Measurements from ENCODE around the gene DMD. TPM values are rescaled to one million over a fixed set of nuclear protein-coding genes. Genes with fewer than 3 reads are reported as not detected.

DMD gene
- total RNA-seq, 2 experiments from 2014 or later = 0.20 to 0.47 TPM

DNA sequence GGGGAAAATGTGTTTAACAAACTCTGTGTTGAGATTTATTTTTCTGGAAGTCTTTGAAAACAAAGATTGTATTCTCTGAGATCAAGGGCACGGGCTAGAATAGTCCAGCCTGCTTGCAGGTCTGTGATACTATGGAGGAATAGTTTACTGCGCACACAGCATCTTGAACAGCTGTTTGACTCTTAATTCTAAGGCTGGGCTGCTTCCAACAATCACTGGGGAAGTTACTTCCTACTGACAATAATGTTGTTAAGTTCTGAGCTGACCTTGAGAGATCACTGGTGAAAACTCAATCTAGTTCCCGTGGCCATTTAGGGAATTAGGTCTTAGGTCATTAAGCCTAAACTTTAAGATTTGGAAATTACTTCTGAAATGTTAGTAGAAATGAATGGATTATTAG is 1723.4 kb downstream of the DMD start:
- DNase-seq (no peak), ATAC-seq (ENCODE audit: poor library complexity) (no peak)
- Mint-ChIP-seq H3K36me3 (ENCODE audit: low read depth) (no peaks in the 10 kb centered on the region), H3K4me1 (ENCODE audit: low read depth) (no peaks in the 10 kb centered on the region), H3K27ac (no peak overlapping the region), H3K9me3 (no peaks in the 10 kb centered on the region), H3K27me3 (no peaks in the 10 kb centered on the region), H3K4me3 (no peak overlapping the region)
- Histone ChIP-seq H3K27me3 (ENCODE audit: control insufficient read depth in 1 of 2, insufficient read depth in 2 of 2, low read length in 2 of 2) (no peaks in the 10 kb centered on the region), H3K9me3 (ENCODE audit: control insufficient read depth in 1 of 2, insufficient read depth in 1 of 2, low read length in 2 of 2) (no peaks in the 10 kb centered on the region), H3K36me3 (ENCODE audit: insufficient read depth, low read length) (no peaks in the 10 kb centered on the region), H3K4me3 (ENCODE audit: low read length) (no peak overlapping the region), H3K4me1 (ENCODE audit: insufficient read depth, low read length) (no peaks in the 10 kb centered on the region), H3K27ac (ENCODE audit: low read depth in 1 of 2, low read length in 2 of 2) (no peak overlapping the region)
- CTCF ChIA-PET = no interaction called here
- TF ChIP-seq, protein P1, sequence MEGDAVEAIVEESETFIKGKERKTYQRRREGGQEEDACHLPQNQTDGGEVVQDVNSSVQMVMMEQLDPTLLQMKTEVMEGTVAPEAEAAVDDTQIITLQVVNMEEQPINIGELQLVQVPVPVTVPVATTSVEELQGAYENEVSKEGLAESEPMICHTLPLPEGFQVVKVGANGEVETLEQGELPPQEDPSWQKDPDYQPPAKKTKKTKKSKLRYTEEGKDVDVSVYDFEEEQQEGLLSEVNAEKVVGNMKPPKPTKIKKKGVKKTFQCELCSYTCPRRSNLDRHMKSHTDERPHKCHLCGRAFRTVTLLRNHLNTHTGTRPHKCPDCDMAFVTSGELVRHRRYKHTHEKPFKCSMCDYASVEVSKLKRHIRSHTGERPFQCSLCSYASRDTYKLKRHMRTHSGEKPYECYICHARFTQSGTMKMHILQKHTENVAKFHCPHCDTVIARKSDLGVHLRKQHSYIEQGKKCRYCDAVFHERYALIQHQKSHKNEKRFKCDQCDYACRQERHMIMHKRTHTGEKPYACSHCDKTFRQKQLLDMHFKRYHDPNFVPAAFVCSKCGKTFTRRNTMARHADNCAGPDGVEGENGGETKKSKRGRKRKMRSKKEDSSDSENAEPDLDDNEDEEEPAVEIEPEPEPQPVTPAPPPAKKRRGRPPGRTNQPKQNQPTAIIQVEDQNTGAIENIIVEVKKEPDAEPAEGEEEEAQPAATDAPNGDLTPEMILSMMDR (IDR thresholded peaks at IDR 0.05) = no peak
- POLR2A ChIA-PET = no interaction called here
- intact Hi-C loops (cut with DNase I, micrococcal nuclease) = no loop called here

GRCh38 chrX:31483336-31483735 is 1728.0 kb downstream of the DMD start:
- POLR2A ChIA-PET = no interaction called here

DNA sequence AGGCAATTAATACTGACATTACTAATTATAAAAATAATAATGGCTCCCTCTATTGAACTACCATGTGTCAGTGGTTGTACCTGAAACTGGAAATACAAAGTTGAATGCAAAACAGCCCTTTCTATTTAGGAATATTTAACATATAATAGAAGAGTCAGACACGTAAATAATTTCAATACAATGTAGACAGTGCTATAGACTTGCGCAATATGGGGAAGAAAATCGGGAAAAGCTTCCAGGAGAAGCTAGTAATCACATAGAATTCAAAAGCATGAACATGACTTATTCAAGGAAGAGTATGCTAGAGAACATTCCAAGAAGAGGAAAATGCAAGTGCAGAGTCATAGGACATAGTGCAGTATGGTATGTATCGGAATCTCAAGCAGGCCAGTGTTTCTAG is 1730.7 kb downstream of the DMD start:
- no peaks in the 10 kb centered on the region for H3K27me3 Mint-ChIP-seq
- no peak overlapping the region for H3K27ac ChIP-seq (ENCODE audit: low read depth in 1 of 2, low read length in 2 of 2)
- H3K9me3 Mint-ChIP-seq = no peaks in the 10 kb centered on the region
- TF ChIP-seq, protein P1 (IDR thresholded peaks at IDR 0.05) = no peak
- no peaks in the 10 kb centered on the region for H3K4me1 ChIP-seq (ENCODE audit: insufficient read depth, low read length)
- no peaks in the 10 kb centered on the region for H3K36me3 Mint-ChIP-seq (ENCODE audit: low read depth)
- ChIA-PET POLR2A (no interaction called here), CTCF (no interaction called here)
- intact Hi-C loops (cut with DNase I, micrococcal nuclease) = no loop called here
- ATAC-seq (ENCODE audit: poor library complexity) = no peak
- no peak overlapping the region for H3K27ac Mint-ChIP-seq
- H3K36me3 ChIP-seq (ENCODE audit: insufficient read depth, low read length) = no peaks in the 10 kb centered on the region
- no peaks in the 10 kb centered on the region for H3K4me1 Mint-ChIP-seq (ENCODE audit: low read depth)
- H3K4me3 ChIP-seq (ENCODE audit: low read length) = no peak overlapping the region
- no peak for DNase-seq
- H3K4me3 Mint-ChIP-seq = no peak overlapping the region
- H3K27me3 ChIP-seq (ENCODE audit: control insufficient read depth in 1 of 2, insufficient read depth in 2 of 2, low read length in 2 of 2) = no peaks in the 10 kb centered on the region
- no peaks in the 10 kb centered on the region for H3K9me3 ChIP-seq (ENCODE audit: control insufficient read depth in 1 of 2, insufficient read depth in 1 of 2, low read length in 2 of 2)

More at GRCh38 chrX:31483336-31483735, 1728.0 kb downstream of the DMD start:
- intact Hi-C loops (cut with DNase I, micrococcal nuclease) = no loop called here
- Histone ChIP-seq H3K9me3 (ENCODE audit: control insufficient read depth in 1 of 2, insufficient read depth in 1 of 2, low read length in 2 of 2) (no peaks in the 10 kb centered on the region), H3K4me1 (ENCODE audit: insufficient read depth, low read length) (no peaks in the 10 kb centered on the region), H3K27ac (ENCODE audit: low read depth in 1 of 2, low read length in 2 of 2) (no peak overlapping the region), H3K36me3 (ENCODE audit: insufficient read depth, low read length) (no peaks in the 10 kb centered on the region), H3K27me3 (ENCODE audit: control insufficient read depth in 1 of 2, insufficient read depth in 2 of 2, low read length in 2 of 2) (no peaks in the 10 kb centered on the region), H3K4me3 (ENCODE audit: low read length) (no peak overlapping the region)
- H3K4me1 Mint-ChIP-seq (ENCODE audit: low read depth) = no peaks in the 10 kb centered on the region
- CTCF ChIA-PET = no interaction called here
- DNase-seq (no peak), ATAC-seq (ENCODE audit: poor library complexity) (no peak)
- TF ChIP-seq, protein P1 (IDR thresholded peaks at IDR 0.05) = no peak
- H3K4me3 Mint-ChIP-seq = no peak overlapping the region
- no peaks in the 10 kb centered on the region for H3K27me3 Mint-ChIP-seq
- no peaks in the 10 kb centered on the region for H3K9me3 Mint-ChIP-seq
- no peak overlapping the region for H3K27ac Mint-ChIP-seq
- H3K36me3 Mint-ChIP-seq (ENCODE audit: low read depth) = no peaks in the 10 kb centered on the region

Measured in CD4-positive, alpha-beta T cell (primary cell).